Measurements from ENCODE around the gene APBB2.

APBB2 gene

DNA sequence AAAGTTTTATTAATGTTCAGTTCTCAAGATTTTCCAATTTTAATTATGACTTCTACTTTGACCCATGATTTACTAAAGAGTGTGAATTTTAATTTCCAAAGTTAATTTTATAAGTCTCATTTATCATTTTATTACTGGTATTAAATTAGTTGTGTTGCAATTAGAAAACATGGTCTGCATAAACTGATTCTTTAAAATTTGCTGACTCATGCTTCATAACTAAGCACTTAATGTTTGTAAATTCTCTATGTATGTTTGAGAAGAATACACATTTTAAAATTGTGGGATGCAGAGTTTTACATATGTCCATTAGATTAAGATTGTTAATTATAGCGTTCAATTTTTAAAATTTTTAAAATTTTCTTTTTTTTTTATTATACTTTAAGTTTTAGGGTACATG is 22.2 kb upstream of the APBB2 start:
- Histone ChIP-seq H3K4me1 (ENCODE audit: control insufficient read depth in 1 of 2, insufficient read depth in 1 of 2, low read depth in 1 of 2, low read length in 1 of 2) (peaks cover 0 to 4% of the 10 kb centered on the region in 2 experiments), H3K36me3 (no peaks in the 10 kb centered on the region), H3K4me3 (ENCODE audit: low read depth in 1 of 2, low read length in 1 of 2) (no peak overlapping the region), H3K9me3 (no peaks in the 10 kb centered on the region), H3K27ac (no peak overlapping the region), H3K27me3 (no peaks in the 10 kb centered on the region)
- TF ChIP-seq CTCF (IDR thresholded peaks at IDR 0.05), result no peak

DNA sequence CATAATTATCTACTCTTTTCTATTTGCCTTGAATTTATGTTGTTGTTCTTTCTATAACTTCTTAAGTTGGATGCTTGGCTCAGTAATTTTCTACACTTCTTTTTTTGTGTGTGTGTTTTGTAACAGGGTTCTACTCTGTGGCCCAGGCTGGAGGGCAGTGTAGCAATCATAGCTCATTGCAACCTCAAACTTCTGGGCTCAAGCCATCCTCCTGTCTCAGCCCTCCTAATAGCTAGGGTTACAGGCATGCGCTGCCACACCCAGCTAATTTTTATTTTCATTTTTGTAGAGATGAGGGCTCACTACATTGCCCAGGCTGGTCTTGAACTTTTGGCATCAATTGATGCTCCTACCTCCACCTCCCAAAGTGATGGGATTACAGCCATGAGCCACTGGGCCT is 21.7 kb upstream of the APBB2 start:
- no peaks in the 10 kb centered on the region for H3K27me3 ChIP-seq
- H3K27ac ChIP-seq, result no peak overlapping the region
- no peaks in the 10 kb centered on the region for H3K9me3 ChIP-seq
- no peak overlapping the region for H3K4me3 ChIP-seq (ENCODE audit: low read depth in 1 of 2, low read length in 1 of 2)
- no peak for TF ChIP-seq CTCF (IDR thresholded peaks at IDR 0.05)
- peaks cover 0 to 4% of the 10 kb centered on the region in 2 experiments for H3K4me1 ChIP-seq (ENCODE audit: control insufficient read depth in 1 of 2, insufficient read depth in 1 of 2, low read depth in 1 of 2, low read length in 1 of 2)
- H3K36me3 ChIP-seq, result no peaks in the 10 kb centered on the region

- Histone ChIP-seq H3K36me3 (no peaks in the 10 kb centered on the region), H3K4me1 (ENCODE audit: control insufficient read depth in 1 of 2, insufficient read depth in 1 of 2, low read depth in 1 of 2, low read length in 1 of 2) (peaks cover 0 to 4% of the 10 kb centered on the region in 2 experiments), H3K9me3 (no peaks in the 10 kb centered on the region), H3K27ac (no peak overlapping the region), H3K4me3 (ENCODE audit: low read depth in 1 of 2, low read length in 1 of 2) (no peak overlapping the region), H3K27me3 (no peaks in the 10 kb centered on the region)
- no peak for TF ChIP-seq CTCF (IDR thresholded peaks at IDR 0.05)
Observed at GRCh38 chr4:41232856-41233255, 18.5 kb upstream of the APBB2 start.

GRCh38 chr4:41232406-41232805 is 18.1 kb upstream of the APBB2 start:
- Histone ChIP-seq H3K4me3 (ENCODE audit: low read depth in 1 of 2, low read length in 1 of 2) (no peak overlapping the region), H3K27me3 (no peaks in the 10 kb centered on the region), H3K27ac (no peak overlapping the region), H3K4me1 (ENCODE audit: control insufficient read depth in 1 of 2, insufficient read depth in 1 of 2, low read depth in 1 of 2, low read length in 1 of 2) (peaks cover 0 to 4% of the 10 kb centered on the region in 2 experiments), H3K36me3 (no peaks in the 10 kb centered on the region), H3K9me3 (no peaks in the 10 kb centered on the region)
- no peak for TF ChIP-seq CTCF (IDR thresholded peaks at IDR 0.05)

- no peak overlapping the region for H3K27ac ChIP-seq
- no peak overlapping the region for H3K4me3 ChIP-seq (ENCODE audit: low read depth in 1 of 2, low read length in 1 of 2)
- H3K27me3 ChIP-seq, result peaks cover 6% of the 10 kb centered on the region
- no peaks in the 10 kb centered on the region for H3K4me1 ChIP-seq (ENCODE audit: control insufficient read depth in 1 of 2, insufficient read depth in 1 of 2, low read depth in 1 of 2, low read length in 1 of 2)
- no peaks in the 10 kb centered on the region for H3K9me3 ChIP-seq
- H3K36me3 ChIP-seq, result no peaks in the 10 kb centered on the region
- no peak for TF ChIP-seq CTCF (IDR thresholded peaks at IDR 0.05)
Observed at GRCh38 chr4:41227902-41228301, 13.6 kb upstream of the APBB2 start.

All from neutrophil (primary cell).